ENCODE results near the gene PPP4R2. TPM values are rescaled to one million over a fixed set of nuclear protein-coding genes. Genes with fewer than 3 reads are reported as not detected.

Gene PPP4R2
- total and polyA plus RNA-seq, 2 of the 4 experiments (the other 2 are of a cell fraction): 13.5 to 31.4 TPM

GRCh38 chr3:72970942-72971341, 25.7 kb upstream of the PPP4R2 start:
- no TSS peak for BruUV-seq (replicated peaks)
- Histone ChIP-seq H3K4me3 (ENCODE audit: insufficient read depth, low read depth, low read length) (no peak overlapping the region), H3K4me1 (ENCODE audit: control insufficient read depth, insufficient read depth, low read length) (no peaks in the 10 kb centered on the region), H4K91ac (ENCODE audit: insufficient read depth, low read depth, low read length) (no peak overlapping the region), H3K56ac (ENCODE audit: extremely low read depth, insufficient read depth, low read length) (no peak overlapping the region), H3K14ac (replicated peaks; ENCODE audit: low read depth, low read length) (no peak overlapping the region), H3K4me2 (ENCODE audit: low read depth, low read length) (no peak overlapping the region), H3K79me1 (ENCODE audit: low read depth in 1 of 2, low read length in 2 of 2) (no peaks in the 10 kb centered on the region), H2AK9ac (replicated peaks; ENCODE audit: low read depth, low read length, poor library complexity) (no peak overlapping the region), H3K18ac (ENCODE audit: low read depth, low read length) (no peak overlapping the region), H4K5ac (ENCODE audit: low read depth, low read length) (no peak overlapping the region), H3K9me1 (ENCODE audit: insufficient read depth, low read length) (no peaks in the 10 kb centered on the region), H3K36me3 (ENCODE audit: control insufficient read depth, insufficient read depth, low read length) (peaks cover 15% of the 10 kb centered on the region), H2AFZ (replicated peaks; ENCODE audit: low read length, poor library complexity) (no peak overlapping the region), H2BK20ac (ENCODE audit: low read depth, low read length) (no peak overlapping the region), H3K27ac (ENCODE audit: insufficient read depth, low read length) (no peak overlapping the region), H3K9ac (ENCODE audit: low read depth, low read length) (no peak overlapping the region), H4K8ac (ENCODE audit: low read depth in 2 of 2, low read length in 2 of 2) (no peak overlapping the region), H3K9me3 (ENCODE audit: control insufficient read depth, insufficient read depth, low read length) (no peaks in the 10 kb centered on the region), H3K27me3 (ENCODE audit: control insufficient read depth, insufficient read depth, low read length) (no peaks in the 10 kb centered on the region), H2BK5ac (ENCODE audit: low read depth, low read length, poor library complexity, severe bottlenecking) (no peak overlapping the region), H4K20me1 (ENCODE audit: insufficient read depth, low read length) (no peaks in the 10 kb centered on the region), H2AK5ac (ENCODE audit: low read depth, low read length) (no peak overlapping the region), H3K4ac (ENCODE audit: low read depth, low read length) (no peak overlapping the region), H2BK120ac (ENCODE audit: low read depth, low read length) (no peak overlapping the region), H2BK15ac (ENCODE audit: low read depth, low read length) (no peak overlapping the region), H3K23ac (ENCODE audit: low read depth, low read length) (no peak overlapping the region)
- ChIA-PET CTCF (no interaction called here), POLR2A (ENCODE audit: unreplicated experiment) (no interaction called here)
- ATAC-seq (ENCODE audit: low read depth): no peak
- no peak for DNase-seq
- WGBS, 2 experiments (ENCODE audit: extremely low coverage in 2 of 2, insufficient read length in 1 of 2): 79% methylated on average over 2 of the region's 2 CpGs; no CpG with 5 or more reads in 1 of the 2 experiments
- intact Hi-C loops (cut with micrococcal nuclease): no loop called here
- TF ChIP-seq RAD21 (IDR thresholded peaks at IDR 0.05; ENCODE audit: low read length) (no peak), SMC3 (IDR thresholded peaks at IDR 0.05; ENCODE audit: low read depth, low read length) (no peak), MAFK (IDR thresholded peaks at IDR 0.05; ENCODE audit: low read depth, low read length) (no peak), CHD1 (IDR thresholded peaks at IDR 0.05; ENCODE audit: low read depth, low read length) (no peak), CTCF (conservative IDR thresholded peaks at IDR 0.05; ENCODE audit: low read depth, low read length) (no peak), RFX5 (IDR thresholded peaks at IDR 0.05; ENCODE audit: low read depth, low read length) (no peak), ELK1 (IDR thresholded peaks at IDR 0.05; ENCODE audit: borderline replicate concordance, low read depth, low read length) (no peak), FOS (IDR thresholded peaks at IDR 0.05; ENCODE audit: low read depth, low read length) (no peak), CEBPB (IDR thresholded peaks at IDR 0.05; ENCODE audit: low read depth, low read length) (no peak), BHLHE40 (IDR thresholded peaks at IDR 0.05; ENCODE audit: low read depth, low read length) (no peak), RCOR1 (IDR thresholded peaks at IDR 0.05; ENCODE audit: insufficient replicate concordance, low read length) (no peak), NFE2L2 (IDR thresholded peaks at IDR 0.05; ENCODE audit: low read depth, low read length) (no peak), MXI1 (IDR thresholded peaks at IDR 0.05; ENCODE audit: borderline replicate concordance, low read depth, low read length) (no peak), POLR2A (IDR thresholded peaks at IDR 0.05; ENCODE audit: low read depth, low read length) (no peak), USF2 (IDR thresholded peaks at IDR 0.05; ENCODE audit: low read depth, low read length) (no peak), MAZ (IDR thresholded peaks at IDR 0.05; ENCODE audit: borderline replicate concordance, low read depth, low read length) (no peak)
- dilution Hi-C loops (cut with HindIII; ENCODE audit: low sequenced_read_pairs, unreplicated experiment): no loop called here
- in situ Hi-C loops (cut with MboI; ENCODE audit: low sequenced_read_pairs): no loop called here
